HFFc6 (cell line): ENCODE results near the gene MARF1. TPM values are rescaled to one million over a fixed set of nuclear protein-coding genes. Genes with fewer than 3 reads are reported as not detected.
"Not testable (repeated sequence)": the region's sequence is repeated elsewhere in the genome, so short reads cannot be mapped to it uniquely, and the experiment has no call there.

Experiments
- DNase-seq: peaks from one replicate; pipeline ENCODE4 v3.0.0-alpha.2; 2018
- H3K27ac Mint-ChIP-seq: 2 replicates; pipeline ENCODE4 v1.8.0; 2020; ENCODE audit warnings: mild to moderate bottlenecking, mixed read lengths
- H3K27me3 Mint-ChIP-seq: 2 replicates; pipeline ENCODE4 v1.8.0; 2021; ENCODE audit warnings: mild to moderate bottlenecking, moderate library complexity, mixed read lengths; ENCODE audit not compliant: insufficient read depth
- H3K36me3 Mint-ChIP-seq: 2 replicates; pipeline ENCODE4 v1.8.0; 2021; ENCODE audit warnings: low read depth, mixed read lengths
- H3K4me1 Mint-ChIP-seq: 2 replicates; pipeline ENCODE4 v1.8.0; 2020; ENCODE audit warnings: low read depth, mixed read lengths
- H3K4me3 Mint-ChIP-seq: 2 replicates; pipeline ENCODE4 v1.8.0; 2020; ENCODE audit warnings: mild to moderate bottlenecking, moderate library complexity, mixed read lengths
- H3K9me3 Mint-ChIP-seq: 2 replicates; pipeline ENCODE4 v1.8.0; 2020; ENCODE audit warnings: mild to moderate bottlenecking, mixed read lengths
- total RNA-seq, 6 experiments: library from RNA; stranded (reverse); fragmentation: NEBNext Ultra II Directional; extraction: Animal tissue kit (Norgen Biotek cat#: 25700); gene quantifications; 2 replicates in 1 of 6; 3 replicates in 5 of 6; pipeline ENCODE4 v1.2.3, GENCODE V29; 2021
- TF ChIP-seq, protein P1 (sequence below): fragments of 200-600 bp; sonication (generic); IDR thresholded peaks from 2 replicates; pipeline ENCODE4 v1.5.0; 2021; ENCODE audit warnings: antibody characterized with exemption, mild to moderate bottlenecking

The MARF1 gene
- total RNA-seq, 6 experiments from 2014 or later = 34.9 to 39.4 (median 38.5) TPM

DNA sequence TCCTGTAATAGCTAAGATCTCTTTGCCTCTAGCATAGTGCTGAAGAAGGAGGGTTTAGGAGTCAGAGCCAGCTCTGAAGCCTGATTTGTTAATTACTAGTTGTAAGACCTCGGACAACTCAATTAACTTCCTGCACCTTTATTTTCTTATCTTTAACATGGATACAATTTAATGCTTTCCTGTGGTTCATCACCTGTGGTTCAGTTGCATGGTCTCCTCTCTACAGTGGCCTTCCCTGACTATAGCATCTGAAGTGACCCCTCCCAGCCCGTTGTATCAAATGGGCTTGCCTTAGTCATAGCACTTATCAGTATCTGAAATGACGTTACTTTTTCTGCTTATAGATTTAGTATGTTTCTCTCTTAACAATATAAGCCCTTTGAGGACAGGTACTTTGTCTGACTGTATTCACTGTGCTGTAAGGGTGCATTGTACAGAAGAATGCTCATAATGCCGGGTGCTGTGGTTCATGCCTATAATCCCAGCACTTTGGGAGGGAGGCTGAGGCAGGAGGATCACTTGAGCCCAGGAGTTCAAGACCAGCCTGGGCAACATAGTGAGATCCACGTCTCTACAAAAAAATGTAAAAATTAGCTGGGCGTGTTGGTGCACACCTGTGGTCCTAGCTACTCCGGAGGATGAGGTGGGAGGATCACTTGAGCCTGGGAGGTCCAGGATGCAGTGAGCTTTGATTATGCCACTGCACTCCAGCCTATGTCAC lies 4.5 kb upstream of the MARF1 start:
- H3K36me3 Mint-ChIP-seq = no peaks in the 10 kb centered on the region; the same call in 1 of the 2 replicates
- DNase-seq = no peak
- H3K4me1 Mint-ChIP-seq = peaks cover 50% of the 10 kb centered on the region
- TF ChIP-seq, protein P1, sequence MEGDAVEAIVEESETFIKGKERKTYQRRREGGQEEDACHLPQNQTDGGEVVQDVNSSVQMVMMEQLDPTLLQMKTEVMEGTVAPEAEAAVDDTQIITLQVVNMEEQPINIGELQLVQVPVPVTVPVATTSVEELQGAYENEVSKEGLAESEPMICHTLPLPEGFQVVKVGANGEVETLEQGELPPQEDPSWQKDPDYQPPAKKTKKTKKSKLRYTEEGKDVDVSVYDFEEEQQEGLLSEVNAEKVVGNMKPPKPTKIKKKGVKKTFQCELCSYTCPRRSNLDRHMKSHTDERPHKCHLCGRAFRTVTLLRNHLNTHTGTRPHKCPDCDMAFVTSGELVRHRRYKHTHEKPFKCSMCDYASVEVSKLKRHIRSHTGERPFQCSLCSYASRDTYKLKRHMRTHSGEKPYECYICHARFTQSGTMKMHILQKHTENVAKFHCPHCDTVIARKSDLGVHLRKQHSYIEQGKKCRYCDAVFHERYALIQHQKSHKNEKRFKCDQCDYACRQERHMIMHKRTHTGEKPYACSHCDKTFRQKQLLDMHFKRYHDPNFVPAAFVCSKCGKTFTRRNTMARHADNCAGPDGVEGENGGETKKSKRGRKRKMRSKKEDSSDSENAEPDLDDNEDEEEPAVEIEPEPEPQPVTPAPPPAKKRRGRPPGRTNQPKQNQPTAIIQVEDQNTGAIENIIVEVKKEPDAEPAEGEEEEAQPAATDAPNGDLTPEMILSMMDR = no peak
- peak overlapping the region; percentile 42 for H3K27ac Mint-ChIP-seq
- no peak overlapping the region for H3K4me3 Mint-ChIP-seq
- H3K9me3 Mint-ChIP-seq = no peaks in the 10 kb centered on the region
- H3K27me3 Mint-ChIP-seq = peaks cover 3% of the 10 kb centered on the region

DNA sequence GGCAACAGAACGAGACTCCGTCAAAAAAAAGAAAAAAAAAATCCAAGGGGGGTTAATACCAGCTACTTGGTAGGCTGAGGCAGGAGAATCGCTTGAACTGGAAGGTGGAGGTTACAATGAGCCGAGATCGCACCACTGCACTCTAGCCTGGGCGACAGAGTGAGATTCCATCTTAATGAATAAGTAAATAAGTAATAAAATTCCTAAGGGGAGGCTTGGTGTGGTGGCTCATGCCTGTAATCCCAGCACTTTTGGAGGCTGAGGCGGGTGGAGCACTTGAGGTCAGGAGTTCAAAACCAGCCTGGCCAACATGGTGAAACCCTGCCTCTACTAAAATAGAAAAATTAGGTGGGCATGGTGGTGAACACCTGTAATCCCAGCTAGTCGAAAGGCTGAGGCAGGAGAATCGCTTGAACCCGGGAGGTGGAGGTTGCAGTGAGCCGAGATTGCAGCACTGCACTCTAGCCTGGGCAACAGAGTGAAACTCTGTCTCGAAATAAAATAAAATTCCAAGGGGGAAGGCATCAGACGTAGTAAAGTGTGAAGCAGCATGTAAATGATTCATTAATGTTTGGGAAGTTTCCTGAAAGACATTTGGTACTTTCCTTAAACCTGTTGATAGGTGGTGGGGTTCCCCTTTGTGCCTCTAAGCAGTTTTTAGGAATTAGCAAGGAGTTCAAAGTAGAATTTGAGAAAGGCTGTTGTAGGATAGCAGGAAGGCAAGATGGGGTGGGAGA lies 3.8 kb upstream of the MARF1 start:
- not testable (repeated sequence) for H3K9me3 Mint-ChIP-seq, H3K27ac Mint-ChIP-seq, H3K27me3 Mint-ChIP-seq, H3K4me3 Mint-ChIP-seq, DNase-seq, H3K36me3 Mint-ChIP-seq
- peaks cover 55% of the 10 kb centered on the region for H3K4me1 Mint-ChIP-seq

DNA sequence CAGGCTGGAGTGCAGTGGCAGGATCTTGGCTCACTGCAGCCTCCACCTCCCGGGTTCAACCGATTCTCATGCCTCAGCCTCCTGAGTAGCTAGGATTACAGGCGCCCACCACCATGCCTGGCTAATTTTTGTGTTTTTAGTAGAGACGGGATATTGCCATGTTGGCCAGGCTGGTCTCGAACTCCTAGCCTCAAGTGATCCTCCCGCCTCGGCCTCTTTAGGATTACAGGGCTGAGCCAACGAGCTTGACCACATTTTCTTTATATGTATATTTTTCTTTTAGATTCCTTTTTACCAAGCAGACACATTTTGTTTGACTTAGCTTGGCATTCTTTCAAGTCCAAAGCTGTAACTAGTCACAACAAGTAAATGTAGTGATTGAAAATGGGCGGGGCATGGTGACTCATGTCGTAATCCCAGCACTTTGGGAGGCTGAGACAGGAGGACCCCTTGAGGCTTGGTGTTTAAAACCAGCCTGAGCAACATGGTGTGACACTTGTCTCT lies 2.1 kb upstream of the MARF1 start:
- Mint-ChIP-seq H3K4me3 (peak overlapping the region; percentile 62), H3K4me1 (peaks cover 54% of the 10 kb centered on the region), H3K27ac (peak overlapping the region; percentile 75)
- not testable (repeated sequence) for H3K36me3 Mint-ChIP-seq, H3K9me3 Mint-ChIP-seq, H3K27me3 Mint-ChIP-seq
- DNase-seq = peak; percentile 96

DNA sequence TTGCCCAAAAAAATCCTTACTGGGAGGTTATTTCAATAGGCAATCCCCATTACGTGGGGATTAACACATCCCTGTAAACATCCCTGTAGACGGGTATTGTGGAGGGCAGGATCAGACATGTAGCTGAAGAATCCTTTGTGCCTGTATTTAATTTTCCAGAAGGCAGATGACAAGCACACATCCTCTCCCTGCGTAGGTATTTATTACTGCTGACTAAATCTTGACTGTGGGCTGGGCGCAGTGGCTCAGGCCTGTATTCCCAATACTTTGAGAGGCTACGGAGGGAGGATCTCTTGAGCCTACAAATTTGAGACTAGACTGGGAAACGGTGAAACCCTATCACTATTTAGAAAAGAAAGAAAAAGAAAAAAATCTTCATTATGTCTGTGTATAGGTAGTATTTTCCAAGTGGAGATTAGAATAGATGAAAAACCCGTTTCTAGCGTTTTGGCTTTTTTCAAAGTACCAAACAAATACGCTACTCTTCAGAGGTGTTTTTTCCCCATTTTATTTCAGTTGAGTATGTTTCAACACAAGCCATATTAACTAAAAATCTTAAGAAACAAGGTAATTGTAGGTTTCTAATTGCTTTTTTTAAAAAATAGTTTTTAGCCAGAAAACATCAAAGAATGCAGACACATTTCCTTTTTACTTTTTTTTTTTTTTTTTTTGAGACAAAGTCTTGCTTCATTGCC lies 1.5 kb upstream of the MARF1 start:
- Mint-ChIP-seq H3K27ac (peak overlapping the region; percentile 98), H3K27me3 (peaks cover 2% of the 10 kb centered on the region; the same call in 1 of the 2 replicates), H3K4me1 (peaks cover 50% of the 10 kb centered on the region), H3K9me3 (no peaks in the 10 kb centered on the region), H3K36me3 (no peaks in the 10 kb centered on the region), H3K4me3 (peak overlapping the region; percentile 92)
- DNase-seq = peak; percentile 3
- TF ChIP-seq, protein P1 = no peak

DNA sequence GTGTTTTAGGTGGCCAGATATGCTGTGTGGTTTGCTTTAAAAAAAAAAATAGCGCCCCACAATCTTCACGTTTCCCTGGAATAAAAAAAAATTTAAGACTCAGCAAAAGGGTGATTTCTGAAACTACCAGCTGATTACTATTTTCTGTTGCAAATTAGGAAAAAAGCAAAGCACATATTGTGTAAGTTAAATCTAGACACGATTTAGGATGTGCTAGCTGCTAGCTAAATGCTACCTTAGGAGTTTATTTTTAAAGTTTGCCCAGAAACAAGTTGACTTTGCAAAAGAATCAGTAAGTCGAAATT lies 944 bp upstream of the MARF1 start:
- TF ChIP-seq, protein P1 = no peak
- Mint-ChIP-seq H3K4me1 (peaks cover 49% of the 10 kb centered on the region), H3K4me3 (peak overlapping the region; percentile 92), H3K9me3 (no peaks in the 10 kb centered on the region), H3K27me3 (peaks cover 2% of the 10 kb centered on the region; the same call in 1 of the 2 replicates), H3K27ac (peak overlapping the region; percentile 98), H3K36me3 (peaks cover 2% of the 10 kb centered on the region; the same call in 1 of the 2 replicates)
- DNase-seq = no peak

DNA sequence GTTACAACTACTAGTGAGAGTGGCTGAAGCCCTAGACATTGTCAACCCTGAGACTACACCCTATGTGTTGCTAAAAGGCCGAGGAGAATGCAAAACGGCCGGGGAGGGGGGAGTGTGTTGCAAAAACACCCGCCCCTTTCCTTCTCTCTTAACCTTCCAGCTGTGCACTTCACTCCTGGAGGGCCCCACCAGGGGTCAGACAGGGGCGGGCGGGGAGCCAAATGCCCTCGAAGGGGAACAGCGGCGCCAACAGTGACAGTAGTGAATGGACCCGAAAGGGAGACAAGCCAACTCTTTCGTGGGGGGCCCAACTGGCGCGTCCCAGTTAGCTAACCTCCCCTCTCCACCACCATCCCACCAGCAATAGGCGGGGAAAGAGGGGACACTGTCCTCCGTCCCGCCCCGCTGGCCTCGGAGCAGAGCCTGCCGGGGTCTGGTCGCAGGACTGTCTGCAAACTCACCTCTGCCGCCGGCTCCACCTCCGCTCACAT lies 352 bp downstream of the MARF1 start:
- Mint-ChIP-seq H3K4me1 (peaks cover 41% of the 10 kb centered on the region), H3K27me3 (peaks cover 2% of the 10 kb centered on the region; the same call in 1 of the 2 replicates)
- peak; percentile 29 for DNase-seq

More for the DNA sequence above, 352 bp downstream of the MARF1 start:
- TF ChIP-seq, protein P1 = peak; percentile 67
- peak overlapping the region; percentile 98 for H3K27ac Mint-ChIP-seq
- no peaks in the 10 kb centered on the region for H3K9me3 Mint-ChIP-seq
- peaks cover 11% of the 10 kb centered on the region; the same call in 1 of the 2 replicates for H3K36me3 Mint-ChIP-seq
- H3K4me3 Mint-ChIP-seq = peak overlapping the region; percentile 92
